OCI-M1 (cell line): ENCODE measurements around the gene CCDC170.
A peak's percentile ranks its signal among the peaks of the same experiment; 100 is the strongest.
"Not testable (repeated sequence)": the region's sequence is repeated elsewhere in the genome, so short reads cannot be mapped to it uniquely, and the experiment has no call there.

ENCODE experiments used
- DNase-seq: peaks from one replicate; lab custom pipeline; 2025; lab: John Stamatoyannopoulos, UW

The CCDC170 gene

GRCh38 chr6:151494235-151494935, 568 bp downstream of the CCDC170 start:
- DNase-seq = no peak

GRCh38 chr6:151494936-151495320, 1.1 kb downstream of the CCDC170 start:
- DNase-seq = no peak

- no peak for DNase-seq
These were observed 1.6 kb downstream of the CCDC170 start for GRCh38 chr6:151495380-151495779.

GRCh38 chr6:151497905-151498304, 4.1 kb downstream of the CCDC170 start:
- no peak for DNase-seq

- DNase-seq = peak; percentile 51
These were observed 4.5 kb downstream of the CCDC170 start for GRCh38 chr6:151498327-151498726.

GRCh38 chr6:151499551-151499950, 5.7 kb downstream of the CCDC170 start:
- DNase-seq = no peak

GRCh38 chr6:151501511-151502136, 7.8 kb downstream of the CCDC170 start:
- DNase-seq = no peak

GRCh38 chr6:151502499-151502898, 8.7 kb downstream of the CCDC170 start:
- DNase-seq = no peak

- DNase-seq = no peak
These were observed 12.9 kb downstream of the CCDC170 start for GRCh38 chr6:151506761-151507160.

- DNase-seq = no peak
These were observed 15.2 kb downstream of the CCDC170 start for GRCh38 chr6:151509048-151509447.

GRCh38 chr6:151512481-151512880, 18.7 kb downstream of the CCDC170 start:
- peak; percentile 83 for DNase-seq

- peak; percentile 57 for DNase-seq
These were observed 20.3 kb downstream of the CCDC170 start for GRCh38 chr6:151514000-151514730.

GRCh38 chr6:151518992-151519391, 25.2 kb downstream of the CCDC170 start:
- not testable (repeated sequence) for DNase-seq

- DNase-seq = no peak
These were observed 29.2 kb downstream of the CCDC170 start for GRCh38 chr6:151523034-151523433.

GRCh38 chr6:151524059-151524458, 30.2 kb downstream of the CCDC170 start:
- DNase-seq = no peak

GRCh38 chr6:151534576-151534975, 40.8 kb downstream of the CCDC170 start:
- DNase-seq = no peak

- DNase-seq = no peak
These were observed 41.8 kb downstream of the CCDC170 start for GRCh38 chr6:151535476-151536187.

GRCh38 chr6:151536188-151536479, 42.3 kb downstream of the CCDC170 start:
- DNase-seq = no peak

GRCh38 chr6:151537556-151537955, 43.7 kb downstream of the CCDC170 start:
- DNase-seq = no peak

- DNase-seq = no peak
These were observed 45.9 kb downstream of the CCDC170 start for GRCh38 chr6:151539506-151540268.

GRCh38 chr6:151544453-151544852, 50.6 kb downstream of the CCDC170 start:
- DNase-seq = no peak

GRCh38 chr6:151544884-151545283, 51.1 kb downstream of the CCDC170 start:
- not testable (repeated sequence) for DNase-seq
